ENCODE data around the gene PITPNM3. TPM values are rescaled to one million over a fixed set of nuclear protein-coding genes. Genes with fewer than 3 reads are reported as not detected.

The PITPNM3 gene
- total and polyA plus RNA-seq, 2 experiments from 2014 or later, result 1.5 to 2.0 TPM

GRCh38 chr17:6435051-6435450, 121.3 kb downstream of the PITPNM3 start, which contains the start of gene AIPL1:
Gene AIPL1, minus strand, starts transcription at chr17:6435121. Its CDS starts 17 bp downstream, at chr17:6435104.
- Histone ChIP-seq H3K27ac (no peak within 1 kb of the TSS), H3K36me3 (replicated peaks; ENCODE audit: insufficient read depth, low read depth) (no peaks in the 10 kb centered on the region), H3K9me2 (replicated peaks; ENCODE audit: insufficient read depth) (no peaks in the 10 kb centered on the region), H3K79me2 (no peaks in the 10 kb centered on the region), H3K27me3 (no peaks in the 10 kb centered on the region), H3K4me3 (no peak within 1 kb of the TSS), H3K9me3 (ENCODE audit: low read depth) (no peaks in the 10 kb centered on the region), H2AFZ (no peak within 1 kb of the TSS), H3K4me1 (ENCODE audit: insufficient read depth) (no peaks in the 10 kb centered on the region), H3K4me2 (no peak within 1 kb of the TSS), H4K20me1 (ENCODE audit: insufficient read depth, poor library complexity, severe bottlenecking) (no peaks in the 10 kb centered on the region)
- TF ChIP-seq EZH2 (IDR thresholded peaks at IDR 0.05; ENCODE audit: borderline replicate concordance), result no peak
- no peak for TF ChIP-seq CTCF (IDR thresholded peaks at IDR 0.05; ENCODE audit: poor library complexity)
- TF ChIP-seq EZH2phosphoT487 (IDR thresholded peaks at IDR 0.05; ENCODE audit: low read depth, severe bottlenecking, unreplicated experiment), result no peak
- no peak for DNase-seq (ENCODE audit: low spot score)
- 78% methylated on average over 16 of the region's 16 CpGs for WGBS (ENCODE audit: low lambda C conversion rate, missing lambda C conversion rate)

GRCh38 chr17:6430769-6431168, 125.6 kb downstream of the PITPNM3 start:
- H3K36me3 ChIP-seq (replicated peaks; ENCODE audit: insufficient read depth, low read depth), result no peaks in the 10 kb centered on the region
- no peaks in the 10 kb centered on the region for H3K4me1 ChIP-seq (ENCODE audit: insufficient read depth)
- H3K27me3 ChIP-seq, result no peaks in the 10 kb centered on the region
- no peak for DNase-seq (ENCODE audit: low spot score)
- no peaks in the 10 kb centered on the region for H3K79me2 ChIP-seq
- H4K20me1 ChIP-seq (ENCODE audit: insufficient read depth, poor library complexity, severe bottlenecking), result no peaks in the 10 kb centered on the region
- no peak overlapping the region for H3K4me2 ChIP-seq
- TF ChIP-seq EZH2 (IDR thresholded peaks at IDR 0.05; ENCODE audit: borderline replicate concordance), result no peak
- no peak for TF ChIP-seq CTCF (IDR thresholded peaks at IDR 0.05; ENCODE audit: poor library complexity)
- no peak for TF ChIP-seq EZH2phosphoT487 (IDR thresholded peaks at IDR 0.05; ENCODE audit: low read depth, severe bottlenecking, unreplicated experiment)
- no peak overlapping the region for H3K4me3 ChIP-seq
- no peak overlapping the region for H3K27ac ChIP-seq
- no peak overlapping the region for H2AFZ ChIP-seq
- H3K9me2 ChIP-seq (replicated peaks; ENCODE audit: insufficient read depth), result no peaks in the 10 kb centered on the region
- no peaks in the 10 kb centered on the region for H3K9me3 ChIP-seq (ENCODE audit: low read depth)

GRCh38 chr17:6429266-6429665, 127.1 kb downstream of the PITPNM3 start:
- no peaks in the 10 kb centered on the region for H3K9me2 ChIP-seq (replicated peaks; ENCODE audit: insufficient read depth)
- DNase-seq (ENCODE audit: low spot score), result no peak
- no peaks in the 10 kb centered on the region for H3K9me3 ChIP-seq (ENCODE audit: low read depth)
- H3K4me1 ChIP-seq (ENCODE audit: insufficient read depth), result no peaks in the 10 kb centered on the region
- no peak overlapping the region for H2AFZ ChIP-seq
- no peak overlapping the region for H3K4me2 ChIP-seq
- H3K36me3 ChIP-seq (replicated peaks; ENCODE audit: insufficient read depth, low read depth), result no peaks in the 10 kb centered on the region
- H3K27ac ChIP-seq, result no peak overlapping the region
- no peaks in the 10 kb centered on the region for H4K20me1 ChIP-seq (ENCODE audit: insufficient read depth, poor library complexity, severe bottlenecking)
- no peak for TF ChIP-seq EZH2 (IDR thresholded peaks at IDR 0.05; ENCODE audit: borderline replicate concordance)
- no peak for TF ChIP-seq EZH2phosphoT487 (IDR thresholded peaks at IDR 0.05; ENCODE audit: low read depth, severe bottlenecking, unreplicated experiment)
- TF ChIP-seq CTCF (IDR thresholded peaks at IDR 0.05; ENCODE audit: poor library complexity), result no peak
- 83% methylated on average over 7 of the region's 7 CpGs for WGBS (ENCODE audit: low lambda C conversion rate, missing lambda C conversion rate)
- no peaks in the 10 kb centered on the region for H3K27me3 ChIP-seq
- no peaks in the 10 kb centered on the region for H3K79me2 ChIP-seq
- no peak overlapping the region for H3K4me3 ChIP-seq

Measured in hepatocyte (in vitro differentiated cells).